GM18520 (cell line): ENCODE results near the gene ZP4.
"Not testable (repeated sequence)": the region's sequence is repeated elsewhere in the genome, so short reads cannot be mapped to it uniquely, and the experiment has no call there.

ENCODE experiments used
- ATAC-seq: cut with Tn5 transposase; IDR thresholded peaks from one replicate; pipeline ENCODE4 v1.9.1; 2021; ENCODE audit not compliant: unreplicated experiment

Gene ZP4

GRCh38 chr1:237877631-237878030 lies 13.1 kb downstream of the ZP4 start:
- no peak for ATAC-seq

GRCh38 chr1:237875291-237875690 lies 15.4 kb downstream of the ZP4 start:
- no peak for ATAC-seq

GRCh38 chr1:237873487-237874211 lies 17.1 kb downstream of the ZP4 start:
- no peak for ATAC-seq

- no peak for ATAC-seq
These were observed 21.7 kb downstream of the ZP4 start for GRCh38 chr1:237868817-237869600.

- no peak for ATAC-seq
These were observed 23.3 kb downstream of the ZP4 start for GRCh38 chr1:237867380-237867888.

GRCh38 chr1:237864338-237865244 lies 26.1 kb downstream of the ZP4 start:
- no peak for ATAC-seq

- ATAC-seq: no peak
These were observed 27.5 kb downstream of the ZP4 start for GRCh38 chr1:237863234-237863633.

GRCh38 chr1:237861944-237862343 lies 28.8 kb downstream of the ZP4 start:
- ATAC-seq: no peak

GRCh38 chr1:237858992-237859391 lies 31.7 kb downstream of the ZP4 start:
- ATAC-seq: no peak

- no peak for ATAC-seq
These were observed 33.3 kb downstream of the ZP4 start for GRCh38 chr1:237857455-237857854.

- ATAC-seq: no peak
These were observed 38.4 kb downstream of the ZP4 start for GRCh38 chr1:237852342-237852741.

- no peak for ATAC-seq
These were observed 39.4 kb downstream of the ZP4 start for GRCh38 chr1:237851210-237851845.

GRCh38 chr1:237843516-237843915 lies 47.2 kb downstream of the ZP4 start:
- not testable (repeated sequence) for ATAC-seq

GRCh38 chr1:237841485-237841884 lies 49.2 kb downstream of the ZP4 start:
- ATAC-seq: no peak

GRCh38 chr1:237838904-237839534 lies 51.7 kb downstream of the ZP4 start:
- ATAC-seq: no peak

GRCh38 chr1:237838320-237838719 lies 52.4 kb downstream of the ZP4 start:
- ATAC-seq: no peak

GRCh38 chr1:237834461-237834860 lies 56.3 kb downstream of the ZP4 start:
- ATAC-seq: no peak

- ATAC-seq: no peak
These were observed 56.7 kb downstream of the ZP4 start for GRCh38 chr1:237834048-237834447.

- no peak for ATAC-seq
These were observed 57.9 kb downstream of the ZP4 start for GRCh38 chr1:237832858-237833257.
